Effector memory CD8-positive, alpha-beta T cell (primary cell): Measurements from ENCODE around the gene RNF34.
"Not testable (repeated sequence)": the region's sequence is repeated elsewhere in the genome, so short reads cannot be mapped to it uniquely, and the experiment has no call there.

Source experiments
- ATAC-seq: fragments of 150-1000 bp; cut with Tn5 transposase; replicated peaks from 2 replicates; pipeline ENCODE4 v1.10.0; 2021; ENCODE audit warnings: mild to moderate bottlenecking, moderate library complexity
- DNase-seq, 3 experiments: peaks; one replicate each; pipeline ENCODE4 v3.0.0; 2021
- H3K27ac Mint-ChIP-seq, 2 donors: one replicate each; pipeline ENCODE4 v1.8.0; 2022; ENCODE audit warnings: mild to moderate bottlenecking in 2 of 2, mixed read lengths in 2 of 2, moderate library complexity in 2 of 2
- H3K27me3 Mint-ChIP-seq, 2 donors: one replicate each; pipeline ENCODE4 v1.8.0; 2022; ENCODE audit warnings: mixed read lengths in 2 of 2
- H3K36me3 Mint-ChIP-seq: one replicate; pipeline ENCODE4 v1.8.0; 2022; ENCODE audit warnings: mild to moderate bottlenecking, moderate library complexity, mixed read lengths; ENCODE audit not compliant: insufficient read depth
- H3K4me1 Mint-ChIP-seq, 2 donors: one replicate each; pipeline ENCODE4 v1.8.0; 2022; ENCODE audit warnings: low read depth in 2 of 2, mixed read lengths in 2 of 2
- H3K4me3 Mint-ChIP-seq, 2 donors: one replicate each; pipeline ENCODE4 v1.8.0; 2022; ENCODE audit warnings: mild to moderate bottlenecking in 2 of 2, mixed read lengths in 2 of 2, moderate library complexity in 2 of 2
- H3K9me3 Mint-ChIP-seq, 2 donors: one replicate each; pipeline ENCODE4 v1.8.0; 2022; ENCODE audit warnings: mixed read lengths in 2 of 2

The RNF34 gene

DNA sequence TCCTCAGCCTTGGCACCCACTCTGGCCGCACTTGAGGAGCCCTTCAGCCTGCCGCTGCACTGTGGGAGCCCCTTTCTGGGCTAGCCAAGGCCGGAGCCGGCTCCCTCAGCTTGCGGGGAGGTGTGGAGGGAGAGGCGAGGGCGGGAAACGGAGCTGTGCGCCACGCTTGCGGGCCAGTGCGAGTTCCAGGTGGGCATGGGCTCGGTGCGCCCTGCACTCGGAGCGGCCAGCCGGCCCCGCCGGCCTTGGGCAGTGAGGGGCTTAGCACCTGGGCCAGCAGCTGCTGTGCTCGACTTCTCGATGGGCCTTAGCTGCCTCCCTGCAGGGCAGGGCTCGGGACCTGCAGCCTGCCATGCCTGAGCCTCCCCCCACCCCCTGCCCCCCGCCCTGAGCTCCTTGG, 25.6 kb upstream of the RNF34 start:
- H3K4me3 Mint-ChIP-seq, H3K27me3 Mint-ChIP-seq, H3K36me3 Mint-ChIP-seq, H3K4me1 Mint-ChIP-seq, ATAC-seq, H3K9me3 Mint-ChIP-seq, DNase-seq, H3K27ac Mint-ChIP-seq: not testable (repeated sequence)

DNA sequence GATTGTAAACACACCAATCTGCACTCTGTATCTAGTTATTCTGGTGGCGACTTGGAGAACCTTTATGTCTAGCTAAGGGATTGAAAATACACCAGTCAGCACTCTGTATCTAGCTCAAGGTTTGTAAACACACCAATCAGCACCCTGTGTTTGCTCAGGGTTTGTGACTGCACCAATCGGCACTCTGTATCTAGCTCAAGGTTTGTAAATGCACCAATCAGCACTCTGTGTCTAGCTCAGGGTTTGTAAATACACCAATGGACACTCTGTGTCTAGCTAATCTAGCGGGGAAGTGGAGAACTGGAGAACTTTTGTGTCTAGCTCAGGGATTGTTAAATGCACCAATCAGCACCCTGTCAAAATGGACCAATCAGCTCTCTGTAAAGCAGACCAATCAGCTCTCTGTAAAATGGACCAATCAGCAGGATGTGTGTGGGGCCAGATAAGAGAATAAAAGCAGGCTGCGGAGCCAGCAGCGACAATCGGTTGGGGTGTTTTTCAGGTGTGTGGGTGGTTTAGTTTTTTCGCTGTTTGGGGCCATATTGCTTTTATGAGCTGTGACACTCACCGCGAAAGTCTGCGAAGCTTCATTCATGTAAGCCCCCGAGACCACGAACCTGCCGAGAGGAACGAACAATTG, 24.9 kb upstream of the RNF34 start:
- ATAC-seq, H3K36me3 Mint-ChIP-seq, H3K9me3 Mint-ChIP-seq, DNase-seq, H3K27ac Mint-ChIP-seq, H3K27me3 Mint-ChIP-seq, H3K4me1 Mint-ChIP-seq: not testable (repeated sequence)
- peak overlapping the region in 1 of 2 donors; percentile 14 for H3K4me3 Mint-ChIP-seq

DNA sequence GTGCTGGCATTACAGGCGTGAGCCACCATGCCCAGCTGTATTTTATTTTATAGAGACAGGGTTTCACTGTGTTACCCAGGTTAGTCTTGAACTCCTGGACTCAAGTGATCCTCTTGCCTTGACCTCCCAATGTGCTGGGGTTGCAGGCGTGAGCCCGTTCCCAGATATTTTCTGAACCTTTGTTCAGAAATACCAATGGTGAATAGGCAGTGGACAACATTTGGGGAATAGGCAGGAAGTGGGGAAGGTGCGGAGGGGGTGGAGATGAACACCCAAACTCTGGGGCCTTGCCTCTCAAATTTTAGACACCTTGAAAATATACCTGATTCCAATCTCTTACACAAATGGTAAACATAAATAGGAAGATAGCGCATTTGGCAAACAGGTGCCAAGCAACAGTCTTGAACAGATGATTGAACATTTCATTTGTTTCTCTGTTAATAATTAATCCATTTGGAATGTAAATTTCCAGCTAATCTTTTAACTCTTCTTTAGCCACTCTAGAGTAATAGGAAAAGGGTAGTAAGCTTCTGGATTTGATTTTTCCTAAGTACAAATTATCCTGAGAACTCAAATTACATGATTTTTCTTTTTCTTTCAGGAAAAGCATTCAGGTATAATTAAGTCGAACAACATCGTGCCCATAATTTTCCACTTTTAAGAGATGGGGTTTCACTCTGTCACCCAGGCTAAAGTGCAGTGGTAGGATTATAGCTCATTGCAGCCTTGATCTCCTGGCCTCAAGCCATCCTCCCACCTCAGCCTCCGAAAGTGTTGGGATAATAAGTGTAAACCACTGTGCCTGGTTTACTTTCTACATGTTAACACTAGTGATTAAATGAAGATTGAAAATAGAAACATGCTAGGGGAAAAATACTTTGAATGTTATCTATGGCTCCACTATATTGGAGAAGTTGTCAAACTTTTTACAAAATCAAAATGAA, 22.9 kb upstream of the RNF34 start:
- no peak for ATAC-seq
- peaks cover 8 to 11% of the 10 kb centered on the region in 2 donors for H3K27me3 Mint-ChIP-seq
- no peaks in the 10 kb centered on the region for H3K4me1 Mint-ChIP-seq

DNA sequence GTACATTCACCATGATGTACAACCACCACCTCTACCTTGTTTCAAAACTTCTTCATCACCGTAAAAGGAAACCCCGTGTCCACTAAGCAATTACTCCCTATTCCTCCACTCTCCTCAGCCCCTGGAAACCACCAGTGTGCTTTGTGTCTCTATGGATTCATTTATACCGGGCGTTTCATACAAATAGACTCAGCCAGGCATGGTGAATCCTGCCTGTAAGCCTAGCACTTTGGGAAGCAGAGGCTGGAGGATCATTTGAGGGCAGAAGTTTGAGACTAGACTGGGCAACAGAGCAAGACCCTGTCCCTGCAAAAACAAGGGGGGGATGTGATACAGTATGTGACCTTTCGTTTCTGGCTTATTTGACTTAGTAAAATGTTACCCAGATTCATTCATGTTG, 21.2 kb upstream of the RNF34 start:
- H3K36me3 Mint-ChIP-seq: no peaks in the 10 kb centered on the region
- H3K9me3 Mint-ChIP-seq: no peaks in the 10 kb centered on the region
- ATAC-seq: no peak
- DNase-seq: no peak
- H3K27me3 Mint-ChIP-seq: peaks cover 8 to 11% of the 10 kb centered on the region in 2 donors
- no peaks in the 10 kb centered on the region for H3K4me1 Mint-ChIP-seq
- H3K27ac Mint-ChIP-seq: no peak overlapping the region
- H3K4me3 Mint-ChIP-seq: no peak overlapping the region

More for the DNA sequence above, 22.9 kb upstream of the RNF34 start:
- DNase-seq: no peak
- Mint-ChIP-seq H3K27ac (no peak overlapping the region), H3K36me3 (no peaks in the 10 kb centered on the region), H3K9me3 (no peaks in the 10 kb centered on the region), H3K4me3 (no peak overlapping the region)

GRCh38 chr12:121379945-121380344, 20.0 kb upstream of the RNF34 start:
- no peak overlapping the region for H3K27ac Mint-ChIP-seq
- DNase-seq (no peak), ATAC-seq (no peak)
- H3K4me1 Mint-ChIP-seq: no peaks in the 10 kb centered on the region
- H3K9me3 Mint-ChIP-seq: no peaks in the 10 kb centered on the region
- no peaks in the 10 kb centered on the region for H3K36me3 Mint-ChIP-seq
- peaks cover 8 to 9% of the 10 kb centered on the region in 2 donors for H3K27me3 Mint-ChIP-seq
- no peak overlapping the region for H3K4me3 Mint-ChIP-seq

DNA sequence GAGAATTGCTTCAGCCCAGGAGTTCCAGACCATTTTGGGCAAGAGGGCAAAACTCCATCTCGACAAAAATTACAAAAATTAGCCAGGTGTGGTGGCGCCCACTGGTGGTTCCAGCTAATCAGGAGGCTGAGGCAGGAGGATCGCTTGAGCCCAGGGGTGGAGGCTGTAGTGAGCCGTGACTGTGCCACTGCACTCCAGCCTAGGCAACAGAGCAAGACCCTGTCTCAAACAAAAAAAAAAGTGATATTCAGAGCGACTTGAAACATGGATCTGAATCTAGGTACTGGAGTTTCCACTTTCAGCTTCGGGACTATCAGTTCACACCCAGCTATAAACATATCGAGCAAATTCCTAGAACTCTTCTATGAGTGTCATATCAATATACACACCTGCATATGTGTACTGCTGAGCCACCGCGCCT, 16.3 kb upstream of the RNF34 start:
- peaks cover 5% of the 10 kb centered on the region in 2 donors for H3K27me3 Mint-ChIP-seq
- H3K36me3 Mint-ChIP-seq: no peaks in the 10 kb centered on the region
- no peaks in the 10 kb centered on the region for H3K9me3 Mint-ChIP-seq
- DNase-seq (no peak), ATAC-seq (no peak)
- H3K4me1 Mint-ChIP-seq: no peaks in the 10 kb centered on the region
- no peak overlapping the region for H3K27ac Mint-ChIP-seq
- H3K4me3 Mint-ChIP-seq: no peak overlapping the region

GRCh38 chr12:121384891-121385290, 15.0 kb upstream of the RNF34 start:
- H3K9me3 Mint-ChIP-seq, H3K27ac Mint-ChIP-seq, DNase-seq, H3K27me3 Mint-ChIP-seq, H3K36me3 Mint-ChIP-seq, H3K4me3 Mint-ChIP-seq, ATAC-seq, H3K4me1 Mint-ChIP-seq: not testable (repeated sequence)

DNA sequence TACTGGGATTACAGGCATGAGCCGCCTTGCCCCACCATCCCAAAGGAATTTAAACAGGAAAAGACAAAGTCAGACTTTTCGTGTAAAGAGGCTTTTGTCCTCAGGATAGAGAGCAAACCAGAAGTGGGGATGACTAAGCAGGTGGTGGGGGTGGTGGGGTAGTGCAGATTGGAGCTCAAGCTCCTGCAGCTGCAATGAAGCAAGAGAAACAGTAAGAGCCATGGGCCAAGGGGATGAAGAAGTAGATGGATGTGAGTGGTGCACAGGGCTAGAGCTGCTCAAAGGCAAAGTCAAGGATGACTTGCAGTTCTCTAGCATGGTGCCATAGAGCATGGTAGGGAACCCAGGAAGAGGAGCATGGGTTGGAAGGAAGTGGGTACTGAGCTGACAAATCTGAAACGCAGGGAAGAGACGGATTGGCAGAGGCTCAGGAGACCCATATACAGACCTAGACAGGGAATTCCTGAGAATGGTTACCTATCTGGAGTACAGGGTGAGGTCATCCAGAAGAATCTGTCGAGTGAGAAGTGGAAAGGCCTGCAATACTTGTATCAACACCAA, 11.4 kb upstream of the RNF34 start:
- no peak for ATAC-seq
- Mint-ChIP-seq H3K27me3 (no peaks in the 10 kb centered on the region), H3K9me3 (no peaks in the 10 kb centered on the region), H3K4me3 (no peak overlapping the region), H3K4me1 (peaks cover 7 to 9% of the 10 kb centered on the region in 2 donors), H3K36me3 (no peaks in the 10 kb centered on the region), H3K27ac (no peak overlapping the region)
- DNase-seq: no peak

GRCh38 chr12:121390856-121391255, 9.1 kb upstream of the RNF34 start:
- Mint-ChIP-seq H3K27me3 (no peaks in the 10 kb centered on the region), H3K4me3 (no peak overlapping the region), H3K4me1 (peaks cover 7 to 9% of the 10 kb centered on the region in 2 donors), H3K27ac (no peak overlapping the region), H3K36me3 (no peaks in the 10 kb centered on the region), H3K9me3 (no peaks in the 10 kb centered on the region)
- no peak for ATAC-seq
- no peak for DNase-seq

DNA sequence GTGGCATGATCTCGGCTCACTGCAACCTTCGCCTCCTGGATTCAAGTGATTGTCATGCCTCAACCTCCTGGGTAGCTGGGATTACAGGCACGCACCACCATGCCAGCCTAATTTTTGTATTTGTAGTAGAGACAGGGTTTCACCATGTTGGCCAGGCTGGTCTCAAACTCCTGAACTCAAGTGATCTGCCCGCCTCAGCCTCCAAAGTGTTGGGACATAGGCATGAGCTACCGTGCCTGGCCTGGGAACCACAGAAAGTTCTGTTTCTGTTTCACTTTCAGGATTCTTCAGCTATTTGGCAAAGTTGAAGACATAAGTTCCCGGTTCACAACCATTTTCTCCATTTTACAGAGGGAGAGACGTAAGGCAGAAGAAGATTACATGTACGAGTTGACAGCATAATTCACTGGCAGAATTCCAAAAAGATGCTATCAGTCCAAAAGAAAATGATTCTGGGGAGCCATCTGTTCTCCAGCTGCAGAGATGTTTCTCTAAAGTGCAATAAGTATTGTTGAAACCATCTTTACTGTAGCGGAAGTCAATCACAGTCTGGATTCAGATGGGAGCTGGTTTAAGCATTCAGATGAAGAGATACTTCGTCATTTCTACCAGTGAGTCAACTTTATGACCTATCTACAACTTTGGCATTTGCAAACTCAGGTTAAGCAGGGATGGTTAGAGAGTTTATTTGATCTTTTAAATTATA, 8.1 kb upstream of the RNF34 start:
- H3K9me3 Mint-ChIP-seq: no peaks in the 10 kb centered on the region
- DNase-seq: peak in 1 of 3 experiments; percentile 4
- peak; percentile 70 for ATAC-seq
- no peaks in the 10 kb centered on the region for H3K27me3 Mint-ChIP-seq
- no peaks in the 10 kb centered on the region for H3K36me3 Mint-ChIP-seq
- peak overlapping the region; percentile 68 to 70 for H3K4me3 Mint-ChIP-seq
- H3K4me1 Mint-ChIP-seq: peaks cover 7 to 9% of the 10 kb centered on the region in 2 donors
- peak overlapping the region; percentile 80 to 85 for H3K27ac Mint-ChIP-seq

GRCh38 chr12:121392325-121392716, 7.6 kb upstream of the RNF34 start:
- Mint-ChIP-seq H3K4me3 (peak overlapping the region in 1 of 2 donors; percentile 70), H3K27me3 (no peaks in the 10 kb centered on the region), H3K9me3 (no peaks in the 10 kb centered on the region), H3K36me3 (no peaks in the 10 kb centered on the region), H3K27ac (peak overlapping the region in 1 of 2 donors; percentile 85), H3K4me1 (peaks cover 7 to 9% of the 10 kb centered on the region in 2 donors)
- ATAC-seq: no peak
- DNase-seq: no peak

- Mint-ChIP-seq H3K4me3 (no peak overlapping the region), H3K36me3 (peaks cover 21% of the 10 kb centered on the region), H3K27ac (no peak overlapping the region), H3K27me3 (no peaks in the 10 kb centered on the region), H3K9me3 (no peaks in the 10 kb centered on the region), H3K4me1 (peaks cover 15 to 17% of the 10 kb centered on the region in 2 donors)
- ATAC-seq (no peak), DNase-seq (no peak)
Measured at GRCh38 chr12:121397521-121397920, 2.4 kb upstream of the RNF34 start.

- no peaks in the 10 kb centered on the region for H3K9me3 Mint-ChIP-seq
- peaks cover 28% of the 10 kb centered on the region for H3K36me3 Mint-ChIP-seq
- DNase-seq (no peak), ATAC-seq (no peak)
- H3K27me3 Mint-ChIP-seq: no peaks in the 10 kb centered on the region
- H3K4me3 Mint-ChIP-seq: peak overlapping the region; percentile 81 to 87
- peaks cover 20 to 23% of the 10 kb centered on the region in 2 donors for H3K4me1 Mint-ChIP-seq
- peak overlapping the region in 1 of 2 donors; percentile 44 for H3K27ac Mint-ChIP-seq
Measured at GRCh38 chr12:121398355-121398754, 1.6 kb upstream of the RNF34 start.
